Lower lobe of right lung (tissue), 2 donors: ENCODE results near the gene NAP1L5. TPM values are rescaled to one million over a fixed set of nuclear protein-coding genes. Genes with fewer than 3 reads are reported as not detected.

Experiments
- ATAC-seq, 2 donors: fragments of 200-7000 bp; cut with Tn5 transposase; one replicate each; pipeline ENCODE4 v1.9.1; 2020 to 2022; ENCODE audit warnings: mild to moderate bottlenecking in 2 of 2, moderate library complexity in 2 of 2
- DNase-seq: peaks from one replicate; pipeline ENCODE4 v3.0.0-alpha.2; 2020
- H3K27ac ChIP-seq: fragments of 200-600 bp; one replicate; pipeline ENCODE4 v1.8.0; 2022
- H3K27me3 ChIP-seq: fragments of 200-600 bp; one replicate; pipeline ENCODE4 v1.8.0; 2022; ENCODE audit warnings: low read depth
- H3K36me3 ChIP-seq: fragments of 200-600 bp; one replicate; pipeline ENCODE4 v1.8.0; 2022; ENCODE audit warnings: mild to moderate bottlenecking
- H3K4me1 ChIP-seq: fragments of 200-600 bp; one replicate; pipeline ENCODE4 v1.8.0; 2022
- H3K4me3 ChIP-seq: fragments of 200-600 bp; one replicate; pipeline ENCODE4 v1.8.0; 2022; ENCODE audit warnings: mild to moderate bottlenecking
- H3K9me3 ChIP-seq: fragments of 200-600 bp; one replicate; pipeline ENCODE4 v1.8.0; 2022
- intact Hi-C: fragments of 100-400 bp; cut with DNase I; formaldehyde crosslinking; loops from one replicate; pipeline ENCODE4 v1.11.0; 2022
- total RNA-seq: library from RNA; stranded (reverse); fragmentation: NEBNext Ultra II Directional; extraction: Animal tissue kit (Norgen Biotek cat#: 25700); gene quantifications from one replicate; pipeline ENCODE4 v1.2.1, GENCODE V29; 2021
- TF ChIP-seq, protein P1 (sequence below): fragments of 200-600 bp; IDR thresholded peaks from one replicate; pipeline ENCODE4 v1.8.0; 2022; ENCODE audit warnings: antibody characterized with exemption, mild to moderate bottlenecking
- donor health status: DM: no; HTN: yes; CAD: no; lungs with severe emphysema.

Gene NAP1L5
- total RNA-seq, 1 donor from 2014 or later, result 3.0 TPM

GRCh38 chr4:88744609-88745008 lies 47.0 kb upstream of the NAP1L5 start:
- TF ChIP-seq, protein P1, sequence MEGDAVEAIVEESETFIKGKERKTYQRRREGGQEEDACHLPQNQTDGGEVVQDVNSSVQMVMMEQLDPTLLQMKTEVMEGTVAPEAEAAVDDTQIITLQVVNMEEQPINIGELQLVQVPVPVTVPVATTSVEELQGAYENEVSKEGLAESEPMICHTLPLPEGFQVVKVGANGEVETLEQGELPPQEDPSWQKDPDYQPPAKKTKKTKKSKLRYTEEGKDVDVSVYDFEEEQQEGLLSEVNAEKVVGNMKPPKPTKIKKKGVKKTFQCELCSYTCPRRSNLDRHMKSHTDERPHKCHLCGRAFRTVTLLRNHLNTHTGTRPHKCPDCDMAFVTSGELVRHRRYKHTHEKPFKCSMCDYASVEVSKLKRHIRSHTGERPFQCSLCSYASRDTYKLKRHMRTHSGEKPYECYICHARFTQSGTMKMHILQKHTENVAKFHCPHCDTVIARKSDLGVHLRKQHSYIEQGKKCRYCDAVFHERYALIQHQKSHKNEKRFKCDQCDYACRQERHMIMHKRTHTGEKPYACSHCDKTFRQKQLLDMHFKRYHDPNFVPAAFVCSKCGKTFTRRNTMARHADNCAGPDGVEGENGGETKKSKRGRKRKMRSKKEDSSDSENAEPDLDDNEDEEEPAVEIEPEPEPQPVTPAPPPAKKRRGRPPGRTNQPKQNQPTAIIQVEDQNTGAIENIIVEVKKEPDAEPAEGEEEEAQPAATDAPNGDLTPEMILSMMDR, result no peak

DNA sequence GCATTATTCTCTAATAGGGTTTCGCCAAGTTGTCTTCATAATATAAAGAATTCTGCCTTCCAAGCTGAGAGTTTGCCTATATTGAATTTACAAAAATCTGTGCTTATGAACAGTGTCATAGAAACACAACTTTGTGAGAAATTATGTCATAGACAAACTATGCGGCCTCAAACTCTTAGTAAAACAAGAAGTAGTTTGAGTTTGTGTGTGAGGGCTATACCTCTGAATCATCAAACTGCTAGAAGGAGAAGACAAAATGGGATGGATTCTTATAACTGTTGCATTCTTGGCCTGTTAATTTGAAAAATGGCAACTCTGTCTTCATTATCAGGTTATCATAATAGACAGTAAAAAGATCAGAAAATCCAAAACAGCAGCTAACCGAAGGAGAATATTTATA lies 46.1 kb upstream of the NAP1L5 start:
- no peaks in the 10 kb centered on the region for H3K4me1 ChIP-seq
- no peaks in the 10 kb centered on the region for H3K9me3 ChIP-seq
- no peak overlapping the region for H3K27ac ChIP-seq
- peaks cover 63% of the 10 kb centered on the region for H3K36me3 ChIP-seq
- intact Hi-C loops, result no loop called here
- H3K27me3 ChIP-seq, result no peaks in the 10 kb centered on the region
- H3K4me3 ChIP-seq, result no peak overlapping the region
- ATAC-seq (no peak), DNase-seq (no peak)
- TF ChIP-seq, protein P1, result no peak

More at GRCh38 chr4:88744609-88745008, 47.0 kb upstream of the NAP1L5 start:
- no peak overlapping the region for H3K27ac ChIP-seq
- no peak overlapping the region for H3K4me3 ChIP-seq
- DNase-seq, result no peak
- no peaks in the 10 kb centered on the region for H3K9me3 ChIP-seq
- no peaks in the 10 kb centered on the region for H3K27me3 ChIP-seq
- intact Hi-C loops, result no loop called here
- peaks cover 67% of the 10 kb centered on the region for H3K36me3 ChIP-seq
- no peaks in the 10 kb centered on the region for H3K4me1 ChIP-seq
- no peak for ATAC-seq

GRCh38 chr4:88742561-88742960 lies 44.9 kb upstream of the NAP1L5 start:
- Histone ChIP-seq H3K27me3 (no peaks in the 10 kb centered on the region), H3K27ac (no peak overlapping the region), H3K36me3 (peaks cover 59% of the 10 kb centered on the region), H3K4me3 (no peak overlapping the region), H3K4me1 (peaks cover 10% of the 10 kb centered on the region), H3K9me3 (no peaks in the 10 kb centered on the region)
- TF ChIP-seq, protein P1, result no peak
- DNase-seq (no peak), ATAC-seq (no peak)
- intact Hi-C loops, result no loop called here

- intact Hi-C loops, result no loop called here
- Histone ChIP-seq H3K27ac (no peak overlapping the region), H3K4me3 (no peak overlapping the region), H3K27me3 (no peaks in the 10 kb centered on the region), H3K36me3 (peaks cover 32% of the 10 kb centered on the region), H3K9me3 (no peaks in the 10 kb centered on the region), H3K4me1 (peaks cover 19% of the 10 kb centered on the region)
- DNase-seq, result no peak
- peak in 1 of 2 donors; percentile 10 for ATAC-seq
- TF ChIP-seq, protein P1, result no peak
These were observed 40.6 kb upstream of the NAP1L5 start for GRCh38 chr4:88738180-88738579.

DNA sequence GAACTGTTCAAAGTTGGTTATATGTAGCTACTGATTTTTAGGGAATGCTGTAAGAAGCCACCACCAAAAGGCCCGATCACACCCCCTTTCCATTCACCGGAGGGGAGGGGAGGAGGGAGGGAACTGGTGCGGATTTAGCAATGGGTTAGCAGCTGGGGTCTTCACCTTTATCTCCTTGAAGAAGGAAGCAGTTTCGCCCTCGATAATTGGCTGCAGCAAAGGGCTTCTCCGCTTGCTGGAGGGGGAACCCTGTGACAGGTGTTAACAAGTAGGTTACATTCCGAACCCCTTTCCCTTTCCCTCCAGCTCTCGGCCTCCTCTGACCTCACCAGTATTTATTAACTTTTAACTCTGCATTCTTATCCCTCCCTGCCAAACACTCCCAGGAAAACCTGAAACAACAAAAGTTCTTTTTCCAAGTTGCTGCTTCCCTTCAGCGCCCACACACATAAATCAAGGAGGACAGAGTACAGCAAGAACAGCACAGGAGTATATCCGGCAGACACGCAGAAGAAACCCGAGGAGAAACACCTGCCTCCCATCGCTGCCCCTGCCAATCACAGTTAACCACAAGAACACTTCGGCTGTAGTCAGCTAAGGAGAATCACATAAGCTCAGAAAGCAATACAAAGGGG lies 39.8 kb upstream of the NAP1L5 start:
- Histone ChIP-seq H3K27me3 (no peaks in the 10 kb centered on the region), H3K27ac (no peak overlapping the region), H3K36me3 (peaks cover 37% of the 10 kb centered on the region), H3K4me3 (no peak overlapping the region), H3K4me1 (peaks cover 19% of the 10 kb centered on the region), H3K9me3 (no peaks in the 10 kb centered on the region)
- TF ChIP-seq, protein P1, result no peak
- DNase-seq (no peak), ATAC-seq (peak; percentile 65 to 80)
- intact Hi-C loops, result no loop called here
